ENCODE results near the gene ALDH1A3. TPM values are rescaled to one million over a fixed set of nuclear protein-coding genes. Genes with fewer than 3 reads are reported as not detected.

The ALDH1A3 gene
- total and polyA plus RNA-seq, 2 of the 4 experiments (the other 2 are of a cell fraction), result 3.1 to 5.0 TPM

DNA sequence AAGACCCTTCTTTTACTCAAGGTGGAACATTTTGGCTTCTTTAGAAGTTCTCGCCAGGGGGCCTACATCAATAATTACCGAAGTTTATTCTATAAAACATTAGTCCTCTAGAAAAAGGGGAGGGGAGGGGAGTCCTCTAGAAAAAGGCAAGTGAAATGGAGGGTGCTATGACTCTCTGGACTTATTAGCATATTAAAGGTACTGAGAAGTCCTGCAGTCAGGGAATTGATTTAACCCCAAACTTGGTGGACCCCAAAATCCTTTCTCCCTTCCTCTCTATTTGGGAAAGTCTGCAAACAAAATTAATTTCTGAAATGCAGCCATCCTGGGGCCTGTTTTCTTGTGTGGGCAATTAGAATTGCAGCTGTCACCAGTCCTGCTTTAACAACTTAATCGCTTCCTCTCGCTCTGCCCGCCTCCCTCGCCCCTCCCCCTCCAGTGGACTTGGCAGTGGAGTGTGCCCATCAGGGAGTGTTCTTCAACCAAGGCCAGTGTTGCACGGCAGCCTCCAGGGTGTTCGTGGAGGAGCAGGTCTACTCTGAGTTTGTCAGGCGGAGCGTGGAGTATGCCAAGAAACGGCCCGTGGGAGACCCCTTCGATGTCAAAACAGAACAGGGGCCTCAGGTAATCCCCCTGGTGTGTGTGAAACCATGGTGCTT is 20.6 kb downstream of the ALDH1A3 start:
- ATAC-seq (ENCODE audit: low read depth) (no peak), DNase-seq (no peak)
- Histone ChIP-seq H3K27ac (ENCODE audit: insufficient read depth, low read length) (no peak overlapping the region), H4K8ac (ENCODE audit: low read depth in 2 of 2, low read length in 2 of 2) (no peak overlapping the region), H3K4ac (ENCODE audit: low read depth, low read length) (no peak overlapping the region), H3K4me3 (ENCODE audit: insufficient read depth, low read depth, low read length) (no peak overlapping the region), H4K20me1 (ENCODE audit: insufficient read depth, low read length) (no peaks in the 10 kb centered on the region), H2AK5ac (ENCODE audit: low read depth, low read length) (no peak overlapping the region), H3K9me1 (ENCODE audit: insufficient read depth, low read length) (peaks cover 7% of the 10 kb centered on the region), H3K9me3 (ENCODE audit: control insufficient read depth, insufficient read depth, low read length) (no peaks in the 10 kb centered on the region), H2AFZ (replicated peaks; ENCODE audit: low read length, poor library complexity) (no peak overlapping the region), H3K9ac (ENCODE audit: low read depth, low read length) (no peak overlapping the region), H3K79me1 (ENCODE audit: low read depth in 1 of 2, low read length in 2 of 2) (no peaks in the 10 kb centered on the region), H3K4me1 (ENCODE audit: control insufficient read depth, insufficient read depth, low read length) (peaks cover 5% of the 10 kb centered on the region), H3K27me3 (ENCODE audit: control insufficient read depth, insufficient read depth, low read length) (no peaks in the 10 kb centered on the region), H3K18ac (ENCODE audit: low read depth, low read length) (no peak overlapping the region), H2AK9ac (replicated peaks; ENCODE audit: low read depth, low read length, poor library complexity) (no peak overlapping the region), H2BK5ac (ENCODE audit: low read depth, low read length, poor library complexity, severe bottlenecking) (no peak overlapping the region), H4K91ac (ENCODE audit: insufficient read depth, low read depth, low read length) (no peak overlapping the region), H3K36me3 (ENCODE audit: control insufficient read depth, insufficient read depth, low read length) (no peaks in the 10 kb centered on the region), H2BK15ac (ENCODE audit: low read depth, low read length) (no peak overlapping the region), H2BK120ac (ENCODE audit: low read depth, low read length) (no peak overlapping the region), H2BK20ac (ENCODE audit: low read depth, low read length) (no peak overlapping the region), H3K23ac (ENCODE audit: low read depth, low read length) (no peak overlapping the region), H4K5ac (ENCODE audit: low read depth, low read length) (no peak overlapping the region), H3K14ac (replicated peaks; ENCODE audit: low read depth, low read length) (no peak overlapping the region), H3K56ac (ENCODE audit: extremely low read depth, insufficient read depth, low read length) (no peak overlapping the region), H3K4me2 (ENCODE audit: low read depth, low read length) (no peak overlapping the region)
- ChIA-PET POLR2A (ENCODE audit: unreplicated experiment) (no interaction called here), CTCF (no interaction called here)
- in situ Hi-C loops (cut with MboI; ENCODE audit: low sequenced_read_pairs), result loop anchor here (25.0 kb wide), 1 partner anchor 362 kb away; the partner anchor contains the start of gene CHSY1
- TF ChIP-seq USF2 (IDR thresholded peaks at IDR 0.05; ENCODE audit: low read depth, low read length) (no peak), FOS (IDR thresholded peaks at IDR 0.05; ENCODE audit: low read depth, low read length) (no peak), CEBPB (IDR thresholded peaks at IDR 0.05; ENCODE audit: low read depth, low read length) (no peak), ELK1 (IDR thresholded peaks at IDR 0.05; ENCODE audit: borderline replicate concordance, low read depth, low read length) (no peak), MAFK (IDR thresholded peaks at IDR 0.05; ENCODE audit: low read depth, low read length) (no peak)
- BruUV-seq (replicated peaks), result no TSS peak
- 100% methylated on average over 1 of the region's 13 CpGs; no CpG with 5 or more reads in 1 of the 2 experiments for WGBS, 2 experiments (ENCODE audit: extremely low coverage in 2 of 2, insufficient read length in 1 of 2)
- intact Hi-C loops (cut with micrococcal nuclease), result no loop called here
- dilution Hi-C loops (cut with HindIII; ENCODE audit: low sequenced_read_pairs, unreplicated experiment), result no loop called here

Data from IMR-90 (cell line).